Retinal pigment epithelial cell (primary cell): ENCODE results near the gene HSPG2.
"Not testable (repeated sequence)": the region's sequence is repeated elsewhere in the genome, so short reads cannot be mapped to it uniquely, and the experiment has no call there.

Experiments used
- DNase-seq: peaks from one replicate; pipeline ENCODE4 v3.0.0-alpha.2; 2010; ENCODE audit warnings: low read depth
- H3K4me3 ChIP-seq: 2 replicates; pipeline ENCODE4 v1.5.1; 2011; ENCODE audit warnings: mild to moderate bottlenecking, low read length, control low read depth, moderate library complexity
- TF ChIP-seq, protein P1 (sequence below): conservative IDR thresholded peaks from 2 replicates; pipeline ENCODE4 v1.5.1; 2011; ENCODE audit warnings: low read depth, low read length, control low read depth, inconsistent platforms

The HSPG2 gene

DNA sequence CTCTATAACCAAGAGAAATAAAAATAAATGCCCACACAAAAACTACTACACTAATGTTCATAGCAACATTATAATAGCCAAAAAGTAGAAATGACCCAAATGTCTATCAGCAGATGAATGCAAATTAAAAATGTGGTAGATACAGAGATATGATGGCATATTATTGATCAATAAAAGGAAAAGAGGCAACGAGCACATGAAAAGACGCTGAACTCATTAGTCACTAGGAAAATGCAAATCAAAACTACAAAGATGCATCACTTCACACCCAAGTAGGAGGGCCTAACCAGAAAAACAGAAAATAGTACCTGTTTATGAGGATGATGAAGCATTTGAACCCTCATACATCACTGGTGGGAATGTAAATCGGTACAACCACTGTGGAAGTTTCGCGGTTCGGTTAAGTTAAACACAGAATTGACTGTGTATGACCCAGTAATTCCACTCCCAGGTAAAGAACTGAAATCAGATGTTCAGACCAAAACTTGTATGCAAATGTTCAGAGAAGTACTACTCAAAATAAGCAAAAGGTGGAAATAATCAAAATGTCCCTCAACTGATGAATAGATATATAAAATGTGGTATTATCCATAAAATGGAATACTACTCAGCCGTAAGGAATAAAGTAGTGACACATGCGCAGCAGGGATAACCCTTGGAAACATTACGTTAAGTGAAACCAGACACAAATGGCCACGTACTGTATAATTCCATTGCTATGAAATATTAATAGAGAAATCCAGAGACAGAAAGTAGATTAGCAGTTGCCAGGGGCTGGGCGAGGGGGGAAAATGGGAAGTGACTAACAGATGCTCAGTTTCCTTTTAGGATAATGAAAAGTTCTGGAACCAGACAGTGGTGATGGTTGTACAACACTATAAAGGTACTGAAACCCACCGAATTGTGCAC is 157.2 kb downstream of the HSPG2 start:
- H3K4me3 ChIP-seq = no peak overlapping the region
- TF ChIP-seq, protein P1, sequence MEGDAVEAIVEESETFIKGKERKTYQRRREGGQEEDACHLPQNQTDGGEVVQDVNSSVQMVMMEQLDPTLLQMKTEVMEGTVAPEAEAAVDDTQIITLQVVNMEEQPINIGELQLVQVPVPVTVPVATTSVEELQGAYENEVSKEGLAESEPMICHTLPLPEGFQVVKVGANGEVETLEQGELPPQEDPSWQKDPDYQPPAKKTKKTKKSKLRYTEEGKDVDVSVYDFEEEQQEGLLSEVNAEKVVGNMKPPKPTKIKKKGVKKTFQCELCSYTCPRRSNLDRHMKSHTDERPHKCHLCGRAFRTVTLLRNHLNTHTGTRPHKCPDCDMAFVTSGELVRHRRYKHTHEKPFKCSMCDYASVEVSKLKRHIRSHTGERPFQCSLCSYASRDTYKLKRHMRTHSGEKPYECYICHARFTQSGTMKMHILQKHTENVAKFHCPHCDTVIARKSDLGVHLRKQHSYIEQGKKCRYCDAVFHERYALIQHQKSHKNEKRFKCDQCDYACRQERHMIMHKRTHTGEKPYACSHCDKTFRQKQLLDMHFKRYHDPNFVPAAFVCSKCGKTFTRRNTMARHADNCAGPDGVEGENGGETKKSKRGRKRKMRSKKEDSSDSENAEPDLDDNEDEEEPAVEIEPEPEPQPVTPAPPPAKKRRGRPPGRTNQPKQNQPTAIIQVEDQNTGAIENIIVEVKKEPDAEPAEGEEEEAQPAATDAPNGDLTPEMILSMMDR = no peak
- no peak for DNase-seq

DNA sequence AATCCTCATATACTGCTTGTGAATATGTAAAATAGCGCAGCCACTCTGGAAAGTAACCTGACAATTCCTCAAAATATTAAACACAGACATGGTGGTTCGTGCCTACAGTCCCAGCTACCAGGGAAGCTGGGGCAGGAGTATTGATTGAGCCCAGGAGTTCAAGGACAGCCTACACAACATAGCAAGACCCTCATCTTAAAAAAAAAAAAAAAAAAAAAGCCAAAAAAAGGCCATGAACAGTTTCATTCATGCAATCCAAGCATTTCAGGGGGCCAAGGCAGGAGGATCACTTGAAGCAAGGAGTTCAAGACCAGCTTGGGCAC is 158.7 kb downstream of the HSPG2 start:
- TF ChIP-seq, protein P1 = no peak
- no peak for DNase-seq
- H3K4me3 ChIP-seq = no peak overlapping the region

DNA sequence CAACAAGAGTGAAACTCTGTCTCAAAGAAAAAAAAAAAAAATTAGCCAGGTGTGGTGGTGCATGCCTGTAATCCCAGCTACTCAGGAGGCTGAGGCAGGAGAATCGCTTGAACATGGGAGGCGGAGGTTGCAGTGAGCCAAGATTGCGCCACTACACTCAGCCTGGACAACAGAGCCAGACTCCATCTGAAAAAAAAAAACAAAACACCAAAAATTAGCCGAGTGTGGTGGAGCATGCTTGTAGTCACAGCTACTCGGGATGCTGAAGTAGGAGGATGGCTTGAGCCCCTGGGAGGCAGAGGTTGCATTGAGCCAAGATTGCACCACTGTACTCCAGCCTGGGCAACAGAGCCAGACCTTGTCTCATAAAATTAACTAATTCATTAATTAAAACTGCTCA is 160.2 kb downstream of the HSPG2 start:
- not testable (repeated sequence) for H3K4me3 ChIP-seq, DNase-seq

DNA sequence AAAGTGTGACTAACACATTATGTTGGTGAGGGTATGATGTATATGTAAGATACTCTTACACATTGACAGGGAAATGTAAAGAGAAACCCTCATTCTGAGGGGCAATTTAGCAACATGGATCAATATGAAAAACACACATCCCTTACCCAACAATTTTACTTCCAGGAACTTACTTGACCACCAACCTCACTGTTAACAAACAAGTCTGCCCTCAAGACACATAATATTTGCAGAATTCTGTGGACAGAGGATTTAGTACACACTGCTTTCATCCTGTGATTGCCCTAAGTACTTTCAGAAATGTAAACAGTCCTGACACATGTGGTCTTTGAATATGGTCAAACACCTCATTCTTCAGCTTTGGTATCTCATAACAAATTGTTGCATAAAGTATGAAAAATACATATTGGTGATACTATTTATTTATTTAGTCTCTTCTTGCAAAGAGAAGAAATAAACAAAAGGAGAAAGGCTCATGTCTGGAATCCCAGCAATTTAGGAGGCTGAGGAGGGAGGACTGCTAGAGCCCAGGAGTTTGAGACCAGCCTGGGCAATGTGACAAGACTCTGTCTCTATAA is 161.0 kb downstream of the HSPG2 start:
- TF ChIP-seq, protein P1 = no peak
- DNase-seq = no peak
- H3K4me3 ChIP-seq = no peak overlapping the region

DNA sequence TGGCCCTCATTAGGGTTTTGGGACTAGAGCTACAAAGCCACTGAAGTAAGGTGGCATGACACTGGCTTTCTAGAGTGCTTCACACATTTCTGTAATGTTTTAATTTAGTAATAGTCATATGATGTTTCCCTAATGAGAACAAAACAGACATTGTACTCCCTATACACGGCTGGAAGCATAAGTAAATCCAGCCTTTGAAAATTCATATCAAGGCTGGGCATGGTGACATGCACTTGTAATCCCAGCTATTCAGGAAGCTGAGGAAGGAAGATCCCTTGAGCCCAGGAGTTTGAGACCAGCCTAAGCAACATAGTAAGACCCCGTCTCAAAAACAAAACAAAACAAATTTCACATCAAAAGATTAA is 161.6 kb downstream of the HSPG2 start:
- TF ChIP-seq, protein P1 = no peak
- DNase-seq = peak; percentile 61
- H3K4me3 ChIP-seq = no peak overlapping the region

DNA sequence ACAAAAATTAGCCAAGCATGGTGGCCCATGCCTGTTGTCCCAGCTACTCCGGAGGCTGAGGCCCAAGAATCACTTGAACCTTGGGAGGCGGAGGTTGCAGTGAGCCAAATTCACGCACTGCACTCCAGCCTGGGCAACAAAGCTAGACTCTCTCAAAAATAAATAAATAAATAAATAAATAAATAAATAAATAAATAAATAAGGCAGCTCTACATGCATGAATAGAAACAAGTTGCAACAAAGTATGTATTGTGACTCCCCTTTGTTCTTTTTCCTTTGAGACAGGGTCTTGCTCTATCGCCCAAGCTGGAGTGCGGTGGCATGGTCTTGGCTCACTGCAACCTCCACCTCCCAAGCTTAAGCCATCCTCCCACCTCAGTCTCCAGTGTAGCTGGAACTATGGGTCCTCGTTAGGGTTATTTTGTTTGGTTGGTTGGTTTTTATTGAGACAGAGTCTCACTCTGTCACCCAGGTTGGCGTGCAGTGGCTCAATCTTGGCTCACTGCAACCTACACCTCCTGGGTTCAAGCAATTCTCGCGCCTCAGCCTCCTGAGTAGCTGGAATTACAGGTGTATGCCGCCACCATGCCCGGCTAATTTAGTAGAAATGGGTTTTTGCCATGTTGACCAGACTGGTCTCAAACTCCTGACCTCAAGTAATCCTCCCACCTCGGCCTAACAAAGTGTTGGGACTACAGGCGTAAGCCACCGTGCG is 162.1 kb downstream of the HSPG2 start:
- TF ChIP-seq, protein P1 = no peak
- H3K4me3 ChIP-seq = no peak overlapping the region
- no peak for DNase-seq

DNA sequence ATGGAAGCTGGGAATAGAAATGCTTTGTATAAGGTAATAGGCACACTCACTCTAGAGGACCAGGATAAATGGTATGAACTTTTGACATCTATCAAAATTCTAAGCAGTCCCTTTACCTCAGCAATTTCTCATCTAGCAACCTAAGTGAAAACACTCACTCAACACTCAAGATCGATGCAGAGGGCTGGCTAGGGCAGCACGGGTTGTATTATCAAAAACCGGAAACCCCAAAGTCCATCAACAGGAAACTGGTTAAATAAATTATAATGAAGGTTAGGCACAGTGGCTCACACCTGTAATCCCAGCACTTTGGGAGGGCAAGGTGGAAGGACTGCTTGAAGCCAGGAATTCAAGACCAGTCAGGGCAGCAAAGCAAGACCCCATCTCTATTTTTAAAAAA is 163.5 kb downstream of the HSPG2 start:
- H3K4me3 ChIP-seq = no peak overlapping the region
- TF ChIP-seq, protein P1 = no peak
- no peak for DNase-seq
